Coronary artery (tissue), 2 donors: ENCODE measurements around the gene UNC5C.

Source experiments
- DNase-seq: peaks from one replicate; pipeline ENCODE4 v3.0.0-alpha.2; 2017; ENCODE audit warnings: low spot score
- H3K27ac ChIP-seq, 2 donors: fragments of 200-600 bp; sonication (generic); one replicate each; pipeline ENCODE4 v1.5.1; 2016 to 2019
- H3K4me3 ChIP-seq: fragments of 200-600 bp; sonication (generic); 2 replicates; pipeline ENCODE4 v1.5.1; 2016; ENCODE audit warnings: mild to moderate bottlenecking, moderate library complexity
- CTCF ChIP-seq: fragments of 200-600 bp; sonication (generic); IDR thresholded peaks from one replicate; pipeline ENCODE4 v1.5.1; 2019; ENCODE audit warnings: antibody characterized with exemption

UNC5C gene

GRCh38 chr4:95546866-95547714 is 1.7 kb downstream of the UNC5C start:
- DNase-seq: no peak
- H3K27ac ChIP-seq: peak overlapping the region; percentile 95 to 96
- H3K4me3 ChIP-seq: peak overlapping the region; percentile 80
- TF ChIP-seq CTCF: no peak

- peak overlapping the region; percentile 80 for H3K4me3 ChIP-seq
- no peak for DNase-seq
- H3K27ac ChIP-seq: peak overlapping the region; percentile 73 to 96
- TF ChIP-seq CTCF: no peak
These were observed 2.6 kb downstream of the UNC5C start for GRCh38 chr4:95546221-95546620.

GRCh38 chr4:95545546-95545945 is 3.2 kb downstream of the UNC5C start:
- H3K4me3 ChIP-seq: peak overlapping the region; percentile 80

GRCh38 chr4:95544113-95545103 is 4.4 kb downstream of the UNC5C start:
- Histone ChIP-seq H3K4me3 (peak overlapping the region; percentile 80), H3K27ac (peak overlapping the region; percentile 73 to 96)
- no peak for DNase-seq
- no peak for TF ChIP-seq CTCF

More at GRCh38 chr4:95545546-95545945, 3.2 kb downstream of the UNC5C start:
- DNase-seq: no peak
- peak overlapping the region; percentile 73 to 96 for H3K27ac ChIP-seq
- no peak for TF ChIP-seq CTCF

- Histone ChIP-seq H3K4me3 (peak overlapping the region; percentile 80), H3K27ac (peak overlapping the region; percentile 87 to 96)
- DNase-seq: no peak
- TF ChIP-seq CTCF: no peak
These were observed 6.7 kb downstream of the UNC5C start for GRCh38 chr4:95541889-95542607.

- Histone ChIP-seq H3K27ac (peak overlapping the region; percentile 81 to 96), H3K4me3 (peak overlapping the region; percentile 80)
- no peak for TF ChIP-seq CTCF
- no peak for DNase-seq
These were observed 7.7 kb downstream of the UNC5C start for GRCh38 chr4:95541094-95541493.
